Measurements from ENCODE around the gene ADAMTSL4. TPM values are rescaled to one million over a fixed set of nuclear protein-coding genes. Genes with fewer than 3 reads are reported as not detected.
A peak's percentile ranks its signal among the peaks of the same experiment; 100 is the strongest.
"Not testable (repeated sequence)": the region's sequence is repeated elsewhere in the genome, so short reads cannot be mapped to it uniquely, and the experiment has no call there.

The ADAMTSL4 gene
- total RNA-seq, 1 donor from 2014 or later: 46.3 TPM

- peak; percentile 75 for DNase-seq
- TF ChIP-seq CTCF (IDR thresholded peaks at IDR 0.05; ENCODE audit: borderline replicate concordance): no peak
- peaks cover 89% of the 10 kb centered on the region for H3K4me1 ChIP-seq
- no peaks in the 10 kb centered on the region for H3K27me3 ChIP-seq (ENCODE audit: low read depth)
- H3K4me3 ChIP-seq: peak overlapping the region; percentile 64
- intact Hi-C loops (cut with micrococcal nuclease): no loop called here
- no peaks in the 10 kb centered on the region for H3K9me3 ChIP-seq (replicated peaks)
- no peaks in the 10 kb centered on the region for H3K36me3 ChIP-seq
- peak overlapping the region; percentile 96 for H3K27ac ChIP-seq (replicated peaks)
Observed at GRCh38 chr1:150563340-150564038, 14.3 kb downstream of the ADAMTSL4 start.

- no peak for DNase-seq
- TF ChIP-seq CTCF (IDR thresholded peaks at IDR 0.05; ENCODE audit: borderline replicate concordance): no peak
- Histone ChIP-seq H3K27ac (replicated peaks) (peak overlapping the region; percentile 96), H3K27me3 (ENCODE audit: low read depth) (no peaks in the 10 kb centered on the region), H3K4me3 (peak overlapping the region; percentile 64), H3K9me3 (replicated peaks) (no peaks in the 10 kb centered on the region), H3K36me3 (no peaks in the 10 kb centered on the region), H3K4me1 (peaks cover 89% of the 10 kb centered on the region)
- intact Hi-C loops (cut with micrococcal nuclease): no loop called here
Observed at GRCh38 chr1:150564051-150564991, 15.1 kb downstream of the ADAMTSL4 start.

GRCh38 chr1:150565240-150565991, 16.2 kb downstream of the ADAMTSL4 start:
- DNase-seq; intact Hi-C loops (cut with micrococcal nuclease); H3K9me3 ChIP-seq (replicated peaks); H3K4me3 ChIP-seq; H3K36me3 ChIP-seq; H3K27me3 ChIP-seq (ENCODE audit: low read depth): not testable (repeated sequence)
- Histone ChIP-seq H3K27ac (replicated peaks) (peak overlapping the region; percentile 96), H3K4me1 (peaks cover 89% of the 10 kb centered on the region)

GRCh38 chr1:150566589-150567340, 17.6 kb downstream of the ADAMTSL4 start:
- Histone ChIP-seq H3K9me3 (replicated peaks) (no peaks in the 10 kb centered on the region), H3K4me3 (peak overlapping the region; percentile 56), H3K4me1 (peaks cover 97% of the 10 kb centered on the region), H3K27me3 (ENCODE audit: low read depth) (no peaks in the 10 kb centered on the region), H3K27ac (replicated peaks) (peak overlapping the region; percentile 96), H3K36me3 (peaks cover 17% of the 10 kb centered on the region)
- intact Hi-C loops (cut with micrococcal nuclease): no loop called here
- no peak for TF ChIP-seq CTCF (IDR thresholded peaks at IDR 0.05; ENCODE audit: borderline replicate concordance)
- DNase-seq: no peak

GRCh38 chr1:150567341-150567716, 18.1 kb downstream of the ADAMTSL4 start:
- no peak for DNase-seq
- Histone ChIP-seq H3K4me1 (peaks cover 100% of the 10 kb centered on the region), H3K9me3 (replicated peaks) (no peaks in the 10 kb centered on the region), H3K36me3 (peaks cover 23% of the 10 kb centered on the region), H3K27me3 (ENCODE audit: low read depth) (no peaks in the 10 kb centered on the region), H3K4me3 (peak overlapping the region; percentile 56), H3K27ac (replicated peaks) (peak overlapping the region; percentile 96)
- intact Hi-C loops (cut with micrococcal nuclease): no loop called here
- no peak for TF ChIP-seq CTCF (IDR thresholded peaks at IDR 0.05; ENCODE audit: borderline replicate concordance)

All from left ventricle myocardium inferior (tissue), 1 donor.